Fibroblast of lung (primary cell): Measurements from ENCODE around the gene PCGF3.

ENCODE experiments used
- EZH2 ChIP-seq: IDR thresholded peaks from 2 replicates; pipeline ENCODE4 v1.5.1; 2012; ENCODE audit warnings: low read length, control low read depth, mild to moderate bottlenecking; ENCODE audit errors: missing control alignments
- TF ChIP-seq, protein P1 (sequence below), 2 donors: IDR thresholded peaks in 1 of 2; conservative IDR thresholded peaks in 1 of 2; 1 replicate in 1 of 2; 2 replicates in 1 of 2; pipeline ENCODE4 v1.5.1; 2011 to 2012; ENCODE audit warnings: low read length in 2 of 2, control low read depth in 1 of 2, inconsistent platforms in 1 of 2, low read depth in 1 of 2, mild to moderate bottlenecking in 1 of 2

DNA sequence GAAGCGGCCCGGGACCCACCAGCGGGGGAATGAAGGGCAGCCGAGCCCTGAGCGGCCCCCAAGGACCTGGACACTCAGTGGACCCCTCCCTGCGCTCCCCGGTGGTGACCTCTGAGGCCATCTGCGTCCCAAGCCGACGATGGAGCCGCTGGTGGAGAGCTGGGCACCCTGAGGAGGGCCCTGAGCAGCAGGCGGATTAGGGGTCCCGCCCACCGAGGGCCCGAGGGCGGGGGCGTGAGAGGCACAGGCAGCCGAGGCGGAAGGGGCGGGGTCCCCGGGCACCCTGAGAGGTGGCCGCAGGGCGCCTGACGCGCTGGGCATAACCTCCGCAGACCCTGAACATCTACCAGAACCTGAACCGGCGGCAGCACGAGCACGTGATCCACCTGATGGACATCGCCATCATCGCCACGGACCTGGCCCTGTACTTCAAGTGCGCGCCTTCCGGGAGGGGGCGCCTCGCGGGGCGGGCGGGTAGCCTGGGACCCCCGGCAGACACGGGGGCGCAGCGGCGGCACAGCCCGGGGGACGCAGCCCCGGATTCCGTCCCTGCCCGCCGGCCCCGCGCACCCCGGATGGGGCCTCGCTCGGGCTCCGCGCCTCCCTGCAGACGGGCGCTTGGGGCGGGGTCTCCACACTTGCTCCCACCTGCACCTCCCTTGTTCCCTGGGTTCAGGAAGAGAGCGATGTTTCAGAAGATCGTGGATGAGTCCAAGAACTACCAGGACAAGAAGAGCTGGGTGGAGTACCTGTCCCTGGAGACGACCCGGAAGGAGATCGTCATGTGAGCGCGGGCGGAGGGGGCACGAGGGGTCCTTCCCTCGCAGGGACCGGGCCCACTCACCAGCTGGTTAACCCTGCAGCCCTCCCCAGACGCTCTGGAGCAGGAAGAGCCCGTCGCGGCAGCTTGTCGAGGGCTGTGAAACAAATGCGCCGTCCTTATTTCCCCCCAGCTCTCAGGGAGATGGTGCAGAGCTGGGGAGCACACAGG, 41.9 kb upstream of the PCGF3 start:
- TF ChIP-seq EZH2, result no peak
- TF ChIP-seq, protein P1, sequence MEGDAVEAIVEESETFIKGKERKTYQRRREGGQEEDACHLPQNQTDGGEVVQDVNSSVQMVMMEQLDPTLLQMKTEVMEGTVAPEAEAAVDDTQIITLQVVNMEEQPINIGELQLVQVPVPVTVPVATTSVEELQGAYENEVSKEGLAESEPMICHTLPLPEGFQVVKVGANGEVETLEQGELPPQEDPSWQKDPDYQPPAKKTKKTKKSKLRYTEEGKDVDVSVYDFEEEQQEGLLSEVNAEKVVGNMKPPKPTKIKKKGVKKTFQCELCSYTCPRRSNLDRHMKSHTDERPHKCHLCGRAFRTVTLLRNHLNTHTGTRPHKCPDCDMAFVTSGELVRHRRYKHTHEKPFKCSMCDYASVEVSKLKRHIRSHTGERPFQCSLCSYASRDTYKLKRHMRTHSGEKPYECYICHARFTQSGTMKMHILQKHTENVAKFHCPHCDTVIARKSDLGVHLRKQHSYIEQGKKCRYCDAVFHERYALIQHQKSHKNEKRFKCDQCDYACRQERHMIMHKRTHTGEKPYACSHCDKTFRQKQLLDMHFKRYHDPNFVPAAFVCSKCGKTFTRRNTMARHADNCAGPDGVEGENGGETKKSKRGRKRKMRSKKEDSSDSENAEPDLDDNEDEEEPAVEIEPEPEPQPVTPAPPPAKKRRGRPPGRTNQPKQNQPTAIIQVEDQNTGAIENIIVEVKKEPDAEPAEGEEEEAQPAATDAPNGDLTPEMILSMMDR (conservative IDR thresholded peaks at IDR 0.05 in 1 of 2, IDR thresholded peaks at IDR 0.05 in 1 of 2; ENCODE audit: low read depth in 1 of 2, low read length in 2 of 2), result peak in 1 of 2 donors; percentile 1
